ENCODE results near the gene SIPA1L2.

SIPA1L2 gene

DNA sequence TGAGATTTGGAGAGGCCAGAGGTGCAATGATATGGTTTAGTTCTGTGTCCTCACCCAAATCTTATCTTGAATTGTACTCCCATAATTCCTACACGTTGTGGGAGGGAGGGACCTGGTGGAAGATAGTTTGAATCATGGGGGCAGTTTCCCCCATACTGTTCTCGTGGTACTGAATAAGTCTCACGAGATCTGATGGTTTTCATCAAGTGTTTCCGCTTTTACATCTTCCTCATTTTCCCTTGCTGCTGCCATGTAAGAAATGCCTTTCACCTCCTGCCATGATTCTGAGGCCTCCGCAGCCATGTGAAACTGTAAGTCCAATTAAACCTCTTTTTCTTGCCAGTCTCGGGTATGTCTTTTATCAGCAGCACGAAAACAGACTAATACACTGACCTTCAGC lies 17.1 kb downstream of the SIPA1L2 start:
- peak; percentile 19 to 67 for DNase-seq

DNA sequence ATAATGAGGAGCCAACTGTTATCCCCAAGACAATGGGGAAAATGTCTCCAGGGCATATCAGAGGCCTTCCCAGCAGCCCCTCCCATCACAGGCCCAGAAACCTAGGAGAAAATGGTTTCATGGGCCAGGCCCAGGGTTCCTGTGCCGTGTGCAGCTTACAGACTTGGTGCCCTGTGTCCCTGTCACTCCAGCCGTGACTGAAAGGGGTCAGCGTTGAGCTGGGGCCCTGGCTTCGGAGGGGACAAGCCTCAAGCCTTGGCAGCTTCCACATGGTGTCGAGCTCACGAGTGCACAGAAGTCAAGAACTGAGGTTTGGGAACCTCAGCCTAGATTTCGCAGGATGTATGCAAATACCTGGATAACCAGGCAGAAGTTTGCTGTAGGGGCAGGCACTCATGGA lies 18.1 kb downstream of the SIPA1L2 start:
- no peak for DNase-seq

DNA sequence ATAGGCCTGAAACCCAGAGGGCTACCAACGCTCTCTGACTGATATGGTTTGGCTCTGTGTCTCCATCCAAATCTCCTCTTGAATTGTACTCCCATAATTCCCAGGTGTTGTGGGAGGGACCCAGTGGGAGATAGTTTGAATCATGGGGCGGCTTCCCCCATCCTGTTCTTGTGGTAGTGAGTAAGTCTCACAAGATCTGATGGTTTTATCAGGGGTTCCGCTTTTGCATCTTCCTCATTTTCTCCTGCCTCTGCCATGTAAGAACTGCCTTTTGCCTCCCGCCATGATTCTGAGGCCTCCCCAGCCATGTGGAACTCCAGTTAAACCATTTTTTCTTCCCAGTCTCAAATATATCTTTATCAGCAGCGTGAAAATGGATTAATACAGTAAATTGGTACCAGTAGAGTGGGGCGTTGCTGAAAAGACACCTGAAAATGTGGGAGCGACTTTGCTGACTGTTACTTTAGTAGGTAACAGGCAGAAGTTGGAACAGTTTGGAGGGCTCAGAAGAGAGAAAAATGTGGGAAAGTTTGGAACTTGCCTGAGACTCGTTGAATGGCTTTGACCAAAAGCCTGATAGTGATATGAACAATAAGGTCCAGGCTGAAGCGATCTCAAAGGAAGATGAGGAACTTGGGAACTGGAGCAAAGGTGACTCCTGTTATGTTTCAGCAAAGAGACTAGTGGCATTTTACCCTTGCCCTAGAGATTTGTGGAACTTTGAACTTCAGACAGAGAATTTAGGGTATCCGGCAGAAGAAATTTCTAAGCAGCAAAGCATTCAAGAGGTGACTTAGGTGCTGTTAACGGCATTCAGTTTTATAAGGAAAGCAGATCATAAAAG lies 18.8 kb downstream of the SIPA1L2 start:
- DNase-seq = peak; percentile 77 to 87

DNA sequence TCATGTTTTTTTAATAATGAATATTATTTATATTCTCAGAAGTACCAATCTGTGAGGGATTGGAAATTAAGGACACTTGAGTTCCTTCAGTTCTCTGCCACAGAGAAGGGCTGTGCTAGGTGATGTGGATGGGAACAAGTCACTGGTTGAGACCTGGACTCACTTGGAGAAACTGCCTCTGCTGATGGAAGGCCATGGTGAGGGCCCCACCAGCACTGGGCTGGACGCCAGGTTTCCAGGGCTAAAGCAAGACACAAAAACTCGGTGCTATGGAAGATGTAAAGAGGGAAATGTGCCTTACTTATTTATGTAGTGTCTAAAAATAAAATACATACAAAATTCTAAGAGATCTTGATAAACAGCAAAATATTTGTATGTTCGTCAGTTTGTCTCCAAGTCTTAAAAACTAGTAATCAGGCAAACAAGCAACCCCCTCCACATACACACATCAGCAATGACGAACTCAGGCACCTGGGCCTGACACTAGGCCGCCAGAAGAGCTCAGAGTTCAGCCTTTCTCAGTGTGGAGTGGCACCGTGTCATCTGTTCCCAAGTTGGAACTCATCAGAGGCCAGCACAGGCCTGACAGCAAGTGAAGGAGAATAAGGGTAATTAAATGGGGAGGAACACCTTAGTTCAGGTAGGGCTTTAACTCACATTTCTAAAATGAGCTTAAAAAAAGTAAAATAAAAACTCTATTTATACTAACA lies 19.6 kb downstream of the SIPA1L2 start:
- DNase-seq = no peak

DNA sequence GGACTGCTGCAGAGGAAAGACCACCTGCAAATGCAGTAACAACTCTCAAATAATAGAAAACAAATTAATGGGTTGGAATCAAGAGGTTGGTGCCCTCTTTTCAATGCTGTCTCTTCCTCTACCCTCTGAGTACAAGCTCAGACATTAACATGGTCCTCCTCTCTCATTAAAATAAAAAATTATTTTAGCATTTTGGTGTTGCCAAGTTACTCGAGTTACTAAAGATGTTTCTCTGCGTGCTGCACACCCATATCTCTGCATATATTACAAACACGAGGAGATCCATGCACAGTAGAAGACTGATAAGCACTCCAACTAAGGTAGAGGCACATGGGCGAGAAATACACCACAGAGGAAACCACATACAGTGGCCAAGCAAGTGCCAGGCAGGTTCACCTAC lies 21.5 kb downstream of the SIPA1L2 start:
- DNase-seq = no peak

DNA sequence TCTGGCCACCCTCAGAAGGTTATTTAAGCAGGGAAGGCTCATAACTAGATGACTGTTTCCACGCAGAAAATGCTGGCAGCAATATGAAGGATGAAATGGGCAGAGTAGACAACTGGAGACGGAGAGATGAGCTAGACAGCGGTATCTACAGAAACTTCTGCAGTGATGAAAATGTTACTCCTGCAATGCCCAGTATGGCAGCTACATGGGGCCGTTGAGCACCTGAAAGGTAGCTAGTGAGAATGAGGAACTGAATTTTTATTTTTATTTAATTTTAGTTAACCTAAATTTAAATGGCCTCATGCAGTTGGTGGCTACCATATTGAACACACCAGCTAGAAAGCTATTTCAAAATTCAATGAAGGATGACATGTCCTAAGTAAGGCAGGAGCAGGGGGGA lies 27.3 kb downstream of the SIPA1L2 start:
- no peak for DNase-seq

DNA sequence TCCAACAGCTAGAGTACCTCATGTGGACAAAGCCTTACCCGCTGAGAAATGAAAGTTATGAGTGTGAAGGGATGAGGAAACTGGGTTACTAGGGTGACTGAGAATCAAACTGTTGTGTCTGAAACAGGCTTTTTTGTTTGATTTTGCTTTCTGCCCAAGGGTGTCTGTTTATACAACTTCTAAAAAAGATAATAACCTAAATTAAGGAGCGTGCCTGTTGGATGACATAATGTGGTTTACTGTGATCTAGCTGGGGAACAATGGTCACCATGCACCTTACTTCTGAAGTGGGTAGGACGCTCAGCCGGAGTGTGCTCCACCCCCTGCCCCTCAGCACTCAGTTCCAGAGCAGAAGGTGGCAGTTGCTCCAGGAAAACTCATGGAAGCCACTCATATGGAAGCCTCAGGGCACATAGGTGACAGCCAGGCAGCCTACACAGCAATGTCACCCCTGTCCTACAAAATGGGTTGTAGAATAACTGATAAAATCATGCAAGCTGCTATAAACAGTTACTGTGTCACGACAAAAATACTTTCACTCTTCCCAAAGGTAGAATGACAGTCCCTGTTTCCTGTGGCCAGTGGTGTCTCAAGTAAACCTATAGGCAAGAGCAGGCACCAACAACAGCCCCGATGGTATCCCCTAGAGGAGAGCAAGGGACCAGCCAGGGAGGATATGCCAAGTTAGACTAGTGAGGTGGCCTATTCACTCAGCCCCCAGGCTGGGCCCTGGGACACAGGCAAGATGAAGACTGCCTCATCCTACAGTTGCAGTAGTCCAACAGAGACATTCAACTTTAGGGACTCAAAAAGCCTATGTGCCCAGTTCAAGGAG lies 29.3 kb downstream of the SIPA1L2 start:
- peak; percentile 46 to 48 for DNase-seq

DNA sequence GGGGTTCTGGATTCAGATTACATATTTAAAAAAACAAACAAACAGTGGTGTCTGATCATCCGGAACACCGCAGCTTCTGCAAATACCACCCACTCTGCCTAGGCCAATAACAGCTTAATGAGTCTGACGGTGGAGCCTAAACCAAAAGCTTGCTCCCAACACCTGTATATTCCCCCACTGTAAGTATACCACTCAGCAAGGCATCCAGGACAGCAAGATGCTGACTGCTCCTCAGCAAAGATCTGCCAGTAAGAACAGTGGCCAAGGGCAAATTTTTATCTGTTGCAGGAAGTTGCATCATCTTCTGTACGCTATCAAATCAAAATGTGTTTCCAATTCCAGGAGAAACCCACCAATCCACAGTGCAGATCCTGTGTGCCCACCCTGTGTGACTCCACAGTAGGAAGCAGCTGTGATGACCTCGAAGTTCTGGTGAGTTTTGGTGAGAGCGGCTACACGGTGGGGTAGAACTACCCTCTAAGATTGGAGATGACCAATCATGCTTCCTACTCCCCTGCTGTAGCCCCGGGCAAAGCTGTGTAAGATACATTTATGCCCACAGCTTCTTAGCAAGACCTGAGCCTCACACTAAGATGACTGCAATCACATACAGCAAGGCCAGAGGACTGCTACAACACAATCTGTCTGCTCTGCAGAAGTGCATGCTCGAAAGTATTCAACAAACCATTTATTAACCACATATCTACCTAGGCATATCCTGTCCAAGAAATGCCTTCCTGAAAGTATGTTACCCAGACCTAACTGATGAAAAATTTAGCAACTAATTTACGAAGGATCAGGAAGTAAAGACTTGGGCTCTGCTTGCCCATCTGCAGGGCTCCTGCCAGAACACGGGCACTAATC lies 30.5 kb downstream of the SIPA1L2 start:
- peak in 1 of 2 donors; percentile 13 for DNase-seq

DNA sequence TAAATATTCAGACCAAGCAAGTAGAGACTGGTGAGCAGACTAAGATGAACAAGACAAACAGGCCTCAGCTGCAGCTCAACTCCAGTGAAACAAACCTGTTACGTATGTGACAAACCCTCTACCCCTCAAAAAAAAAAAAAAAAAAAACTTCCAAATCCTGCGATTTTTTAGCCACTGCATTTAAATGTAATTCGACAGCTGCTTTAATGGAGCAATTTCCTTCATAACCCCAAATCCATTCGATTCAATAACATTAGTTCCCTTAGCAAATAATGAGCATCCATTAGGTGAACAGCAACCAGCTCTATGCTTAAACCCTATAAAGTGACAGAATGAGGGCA lies 31.1 kb downstream of the SIPA1L2 start:
- DNase-seq = no peak

DNA sequence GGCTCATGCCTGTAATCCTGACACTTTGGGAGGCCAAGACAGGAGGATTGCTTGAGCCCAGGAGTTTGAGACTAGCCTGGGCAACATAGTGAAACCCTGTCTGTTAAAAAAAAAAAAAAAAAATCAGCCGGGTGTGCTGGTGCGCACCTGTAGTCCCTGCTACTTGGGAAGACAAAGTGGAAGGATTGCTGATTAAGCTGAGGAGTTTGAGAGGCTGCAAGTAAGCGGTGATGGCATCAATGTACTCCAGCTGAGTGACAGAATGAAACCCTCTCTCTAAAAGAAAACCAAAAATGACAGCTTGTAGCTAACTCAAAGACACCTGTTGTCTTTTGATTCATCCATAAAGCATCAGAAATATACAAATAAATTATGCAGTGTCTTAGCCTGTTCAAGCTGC lies 31.8 kb downstream of the SIPA1L2 start:
- DNase-seq = no peak

DNA sequence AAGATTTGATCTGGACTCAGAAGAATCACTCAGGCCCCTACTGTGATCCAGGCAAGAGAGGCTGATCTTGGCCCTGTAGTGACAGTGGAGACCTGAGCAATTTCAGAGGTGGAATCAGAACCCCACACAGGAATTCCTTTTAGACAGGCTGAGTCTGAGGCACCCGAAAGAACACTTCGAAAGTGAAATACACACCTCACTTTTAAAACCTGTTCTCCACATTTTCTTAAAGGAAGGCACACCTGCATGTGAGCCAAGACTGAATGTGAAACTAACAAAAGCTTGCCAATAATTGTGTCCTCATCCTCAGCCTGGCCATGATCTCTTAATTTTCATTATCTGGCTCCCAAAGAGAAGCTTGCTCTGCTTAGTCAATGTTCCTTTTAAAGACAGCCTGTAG lies 32.2 kb downstream of the SIPA1L2 start:
- no peak for DNase-seq

DNA sequence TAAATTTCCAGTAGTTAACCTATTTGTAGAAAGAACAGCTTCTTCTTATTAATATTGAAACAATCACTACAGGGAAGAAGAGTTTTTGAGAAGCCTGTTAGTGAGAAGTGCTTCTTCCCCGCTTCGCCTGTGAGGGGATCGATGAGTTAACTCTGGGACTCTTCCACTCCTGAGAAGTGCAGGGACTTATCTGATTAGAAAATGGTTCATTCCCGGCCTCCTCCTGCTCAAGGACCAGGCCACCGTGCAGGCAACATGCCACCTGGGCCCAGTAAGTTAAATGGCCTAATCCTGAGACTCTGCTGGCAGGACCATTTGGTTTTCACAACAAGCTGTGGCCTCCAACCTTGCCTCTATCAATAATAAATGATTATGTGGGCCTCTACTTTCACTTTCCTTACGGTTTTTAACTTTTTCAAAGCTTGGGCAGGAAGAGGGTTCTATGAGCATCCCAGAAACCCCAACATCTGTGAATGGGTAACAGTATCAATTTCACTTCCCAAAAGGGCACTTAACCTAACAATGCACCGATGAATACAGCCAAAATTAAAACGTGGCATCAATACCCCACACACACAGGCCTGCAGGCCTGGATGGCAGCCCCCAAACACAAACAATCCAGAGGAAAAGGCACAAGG lies 33.1 kb downstream of the SIPA1L2 start:
- no peak for DNase-seq

DNA sequence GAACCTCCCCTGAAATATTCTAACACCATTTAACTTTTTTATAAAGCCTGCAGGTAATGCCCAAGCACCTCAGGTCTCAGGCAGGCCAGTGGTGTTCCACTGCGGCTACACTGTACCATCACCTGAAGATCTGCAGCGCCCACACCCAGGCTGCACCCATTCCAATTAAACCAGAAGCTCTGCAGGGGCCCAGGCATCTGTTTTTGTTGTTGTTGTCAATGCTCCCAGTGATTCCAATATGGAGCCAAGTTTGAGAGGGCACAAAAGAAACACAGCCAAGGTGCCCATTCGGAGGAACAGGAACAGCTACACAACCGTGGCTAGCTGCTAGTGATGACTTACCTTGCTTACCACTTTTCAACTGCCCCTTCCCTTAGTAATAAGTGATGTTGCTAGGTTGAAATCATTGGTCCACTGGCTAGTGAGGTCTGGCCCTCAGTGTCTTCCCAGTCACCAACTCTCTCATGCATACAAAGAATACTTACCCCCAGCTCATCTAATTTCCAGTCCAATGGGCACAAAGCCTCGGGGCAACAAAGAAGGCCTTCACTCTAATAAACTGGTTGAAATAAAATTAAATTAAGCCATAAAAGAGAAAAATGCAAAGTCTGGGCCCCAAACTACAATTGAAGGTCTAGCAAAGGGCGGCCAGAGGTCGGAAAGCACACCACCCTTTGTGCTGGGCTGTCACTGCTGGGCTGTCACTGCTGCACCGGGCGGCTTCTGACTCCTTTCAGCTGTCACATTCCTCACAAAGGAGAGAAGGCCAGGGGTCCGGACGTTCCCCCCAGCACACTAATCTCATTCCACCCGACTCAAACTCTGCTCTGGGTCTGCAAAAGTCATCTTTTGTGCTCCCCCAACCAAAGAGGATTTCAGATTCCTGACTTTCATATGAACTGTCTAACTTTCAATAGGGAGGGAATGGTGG lies 34.9 kb downstream of the SIPA1L2 start:
- no peak for DNase-seq

DNA sequence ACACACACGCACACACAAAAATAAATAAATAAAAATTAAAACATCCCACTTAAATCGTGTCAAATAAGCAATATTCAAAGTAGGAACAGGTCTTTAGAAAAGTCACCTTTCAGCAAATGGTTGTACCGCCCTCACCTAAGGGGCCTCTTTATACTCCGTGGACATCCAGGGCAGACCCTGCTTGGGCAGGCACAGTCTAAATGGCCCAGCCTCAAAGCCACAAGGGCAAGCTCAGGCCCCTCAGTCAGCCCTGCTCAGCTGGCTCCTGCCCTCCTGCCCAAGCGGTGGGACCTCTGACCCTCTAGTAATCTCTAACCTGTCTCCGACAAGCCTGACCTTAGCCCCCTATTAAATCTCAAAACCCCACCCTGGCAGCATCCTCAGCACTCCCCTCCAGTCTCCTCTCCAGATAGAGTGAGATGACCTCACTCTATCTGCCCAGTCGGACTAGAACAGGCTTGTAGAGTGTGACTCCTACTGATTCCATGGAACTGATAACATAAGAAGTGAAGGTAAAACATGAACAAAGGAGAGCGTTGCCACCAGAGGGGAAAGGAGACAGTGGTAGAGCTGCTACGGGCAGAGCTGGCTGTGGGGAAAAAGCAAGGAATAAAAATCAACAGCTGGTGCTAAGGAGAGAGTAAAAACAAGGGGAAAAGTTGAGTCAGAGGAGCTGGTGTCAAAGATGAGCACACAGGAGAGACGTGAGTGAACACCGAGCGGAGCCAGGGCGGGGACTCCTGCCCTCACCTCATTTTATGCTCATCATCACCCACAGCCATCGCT lies 36.0 kb downstream of the SIPA1L2 start:
- DNase-seq = no peak

DNA sequence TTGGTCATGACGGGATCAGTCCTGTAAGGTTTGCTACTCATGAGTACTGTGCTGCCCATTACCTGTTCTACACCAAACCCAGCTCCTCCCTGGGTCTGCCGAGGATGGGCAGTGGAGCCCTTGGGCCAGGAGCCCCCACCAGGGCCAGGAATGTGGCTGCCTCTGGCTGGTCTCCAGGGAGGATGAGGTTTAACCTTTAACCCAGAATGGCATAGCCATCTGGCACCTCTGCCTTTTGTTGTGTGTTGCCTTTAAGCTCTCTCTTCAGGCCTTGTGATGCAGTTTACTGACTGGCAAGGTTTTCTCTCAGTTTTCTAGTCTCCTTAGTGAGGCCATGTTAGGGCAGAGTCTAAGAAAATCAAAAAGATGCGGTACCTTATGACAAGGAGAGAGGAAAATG lies 38.6 kb downstream of the SIPA1L2 start:
- DNase-seq = no peak

DNA sequence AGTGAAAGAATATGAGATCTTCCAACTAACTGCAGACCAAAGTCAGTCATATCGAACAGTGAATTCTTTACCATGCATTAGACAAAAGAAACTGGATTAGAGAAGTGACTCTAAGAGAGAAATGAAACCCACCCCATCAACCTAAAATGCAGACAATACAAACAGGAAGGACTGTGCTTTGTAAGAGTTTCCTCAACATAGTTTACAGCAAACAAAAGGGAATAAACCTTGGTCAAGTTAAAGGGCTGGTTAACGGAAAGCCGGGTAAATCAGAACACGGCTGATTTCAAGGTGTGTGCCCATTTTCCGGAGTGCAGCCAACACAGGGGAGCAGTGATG lies 39.2 kb downstream of the SIPA1L2 start:
- DNase-seq = peak; percentile 59 to 63

DNA sequence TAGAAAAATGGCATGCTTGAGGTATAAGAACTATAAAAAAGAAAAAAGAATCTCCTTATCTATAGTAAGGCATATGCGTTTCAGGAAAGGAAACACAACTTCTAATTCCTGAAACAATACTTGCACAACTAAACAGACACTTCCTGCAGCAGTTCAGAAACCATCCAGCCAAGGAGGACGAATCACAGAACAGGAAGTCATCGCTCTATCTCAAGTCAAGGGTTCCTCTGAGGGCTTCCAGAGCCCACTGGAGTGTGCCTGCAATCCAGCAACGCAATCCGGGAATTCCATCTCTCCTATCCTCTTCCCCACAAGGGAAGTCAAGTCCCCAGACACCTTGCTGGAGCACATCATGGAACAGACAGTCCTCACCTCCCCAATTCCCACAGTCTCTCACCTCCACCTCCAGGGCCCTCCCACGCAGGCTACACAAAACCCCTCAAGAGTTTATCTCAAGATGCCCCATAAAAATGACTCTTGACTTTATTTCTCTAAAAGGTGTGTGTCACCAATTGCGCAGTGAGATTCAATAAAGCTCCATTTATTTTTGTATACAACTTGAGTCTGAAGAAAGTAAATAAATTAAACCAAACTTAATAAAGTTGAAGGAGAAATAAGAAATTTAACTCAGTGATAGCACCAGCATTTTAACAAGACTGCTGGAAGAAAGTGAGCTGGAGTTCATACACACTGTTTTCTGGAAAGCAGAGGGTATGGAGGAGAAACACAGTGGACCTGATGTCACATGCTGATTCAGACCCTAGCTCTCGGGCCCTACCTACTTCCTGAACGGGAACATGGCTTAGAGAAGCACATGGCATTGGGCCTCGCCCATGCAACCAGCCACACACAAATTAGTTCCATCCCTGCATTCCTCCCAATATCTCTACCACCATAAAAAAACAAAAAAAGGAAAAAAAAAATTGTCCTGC lies 39.9 kb downstream of the SIPA1L2 start:
- peak; percentile 60 to 62 for DNase-seq

DNA sequence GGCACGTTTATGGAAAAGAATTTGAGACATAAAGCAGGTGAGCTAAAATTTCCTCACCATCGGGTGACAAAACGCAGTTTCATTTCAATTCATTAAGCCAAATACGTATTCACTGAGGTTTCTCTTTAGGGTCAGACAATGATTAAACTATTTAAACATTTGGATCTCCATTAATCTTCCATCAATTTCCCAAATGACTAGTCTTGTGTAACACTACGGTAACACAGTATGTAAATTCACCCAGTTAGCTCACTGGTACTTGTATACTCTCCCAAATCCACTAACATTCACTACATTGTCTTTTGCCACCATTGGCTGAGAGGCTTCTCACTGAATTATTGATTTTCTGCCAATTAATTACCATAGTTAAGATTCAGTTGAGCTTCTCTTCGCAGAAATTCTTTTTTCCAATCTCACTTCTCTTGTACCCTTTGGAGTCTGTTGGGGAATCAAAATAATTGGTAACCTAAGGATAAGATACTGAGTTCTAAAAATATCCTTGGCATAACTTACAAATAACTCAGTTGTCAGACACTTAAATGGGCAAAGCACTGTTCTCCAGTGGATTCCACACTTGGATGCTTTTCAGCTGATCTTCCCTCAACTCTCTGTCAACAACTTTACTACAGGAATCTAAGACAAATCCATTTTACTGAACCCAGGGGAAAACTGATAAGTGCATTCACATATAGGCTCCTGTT lies 40.7 kb downstream of the SIPA1L2 start:
- DNase-seq = no peak

Measured in inflammatory macrophage treated with lipopolysaccharide for 1 hour (primary cell).